GM12892 (cell line): ENCODE measurements around the gene ARHGAP22.

Experiments used
- POLR2A ChIP-seq: IDR thresholded peaks from 2 replicates; pipeline ENCODE4 v1.6.1; 2011; ENCODE audit warnings: low read depth, low read length, control low read depth
- POLR2AphosphoS5 ChIP-seq: IDR thresholded peaks from 2 replicates; pipeline ENCODE4 v1.6.1; 2011; ENCODE audit warnings: low read depth, low read length, control low read depth

DNA sequence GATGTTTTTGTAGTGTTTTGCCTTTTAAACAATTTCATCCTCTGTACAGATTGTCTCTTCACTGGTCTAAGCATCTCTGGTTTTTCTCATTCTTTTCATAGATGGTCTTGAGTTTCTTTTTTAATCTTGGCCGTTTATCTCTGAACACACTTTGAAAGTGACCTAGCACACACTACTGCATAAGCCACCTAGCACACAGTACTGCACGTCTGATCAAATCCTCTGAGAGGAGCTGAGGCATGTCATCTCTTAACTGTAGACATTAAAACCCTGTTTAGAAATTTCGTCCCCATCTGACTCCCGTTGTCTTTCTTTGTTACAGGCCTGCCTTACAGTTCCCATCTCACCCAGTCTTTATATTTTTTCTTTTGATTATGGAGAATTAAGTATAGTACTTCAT lies 198.2 kb downstream of the ARHGAP22 start:
- no peak for TF ChIP-seq POLR2AphosphoS5
- TF ChIP-seq POLR2A = no peak
